HepG2 (cell line): ENCODE measurements around the gene MYO7A. TPM values are rescaled to one million over a fixed set of nuclear protein-coding genes. Genes with fewer than 3 reads are reported as not detected.

Source experiments
- DBP ChIP-seq: sonication (generic); formaldehyde crosslinking; IDR thresholded peaks from 2 replicates; pipeline ENCODE4 v1.4.0; 2020; ENCODE audit warnings: missing genetic modification reagents; ENCODE audit errors: not compliant biosample characterization
- HNRNPLL ChIP-seq: fragments of 200-400 bp; formaldehyde crosslinking; IDR thresholded peaks from 2 replicates; pipeline ENCODE4 v1.6.1; 2017; ENCODE audit warnings: mild to moderate bottlenecking, low read depth, low read length; ENCODE audit not compliant: poor library complexity, severe bottlenecking
- ZNF274 ChIP-seq: sonication (generic); formaldehyde crosslinking; IDR thresholded peaks from 2 replicates; pipeline ENCODE4 v1.5.1; 2020; ENCODE audit warnings: mild to moderate bottlenecking, missing genetic modification reagents
- polyA plus RNA-seq, 8 experiments: library from polyadenylated mRNA; depleted of rRNA in 3 of 8; stranded (reverse) in 7 of 8; unstranded in 1 of 8; fragments of >200 nt; fragmentation: Illumina TruSeq in 4 of 8; extraction: Trizol in 4 of 8; gene quantifications; 2 replicates each; pipeline versions ENCODE4 v1.2.1 to v1.2.3, GENCODE V29; 2011 to 2016; ENCODE audit warnings: low read depth in 4 of 8, missing spikeins in 1 of 8, mixed read lengths in 1 of 8; ENCODE audit not compliant: insufficient read depth in 1 of 8
- total RNA-seq, 5 experiments: library from RNA; depleted of rRNA; stranded (reverse); fragments of >200 nt; fragmentation: Illumina TruSeq; extraction: Trizol; gene quantifications; 2 replicates each; pipeline ENCODE4 v1.2.3, GENCODE V29; 2016; ENCODE audit warnings: low read depth in 1 of 5
- TF ChIP-seq, protein P1 (sequence below): sonication (generic); formaldehyde crosslinking; IDR thresholded peaks from 2 replicates; pipeline ENCODE4 v1.5.0; 2020; ENCODE audit warnings: mild to moderate bottlenecking, missing genetic modification reagents
- TF ChIP-seq, protein P2 (sequence below): sonication (generic); formaldehyde crosslinking; IDR thresholded peaks from 2 replicates; pipeline ENCODE4 v1.9.0; 2021; ENCODE audit warnings: mild to moderate bottlenecking, missing genetic modification reagents
- TF ChIP-seq, protein P3 (sequence below): sonication (generic); formaldehyde crosslinking; IDR thresholded peaks from 2 replicates; pipeline ENCODE4 v1.5.0; 2020; ENCODE audit warnings: mild to moderate bottlenecking, missing genetic modification reagents, borderline replicate concordance

Gene MYO7A
- total and polyA plus RNA-seq, 2 of the 13 experiments (the other 11 are each of a cell fraction or from before 2014, with no cell fraction given): 7.5 to 10.0 TPM

DNA sequence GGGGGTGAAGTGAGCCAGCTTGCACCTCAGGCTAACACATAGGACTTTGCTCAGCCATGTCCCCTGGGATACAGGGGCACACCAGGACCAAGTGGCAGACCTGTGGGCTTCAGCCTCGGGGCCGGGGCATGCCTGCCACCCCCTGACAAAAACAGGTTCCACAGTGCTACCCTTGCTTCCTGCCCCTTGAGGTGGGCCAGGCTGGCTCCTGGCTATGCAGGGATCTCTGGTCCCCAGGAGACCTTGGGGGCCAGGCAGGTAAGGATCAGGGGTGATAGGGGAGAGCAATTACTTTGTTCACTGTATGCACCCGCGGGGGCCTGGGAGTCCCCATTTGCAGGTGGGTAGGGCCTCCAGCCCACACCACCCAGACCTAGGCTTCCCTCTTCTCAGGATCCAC, 2.4 kb upstream of the MYO7A start (continued):
- TF ChIP-seq, protein P1, sequence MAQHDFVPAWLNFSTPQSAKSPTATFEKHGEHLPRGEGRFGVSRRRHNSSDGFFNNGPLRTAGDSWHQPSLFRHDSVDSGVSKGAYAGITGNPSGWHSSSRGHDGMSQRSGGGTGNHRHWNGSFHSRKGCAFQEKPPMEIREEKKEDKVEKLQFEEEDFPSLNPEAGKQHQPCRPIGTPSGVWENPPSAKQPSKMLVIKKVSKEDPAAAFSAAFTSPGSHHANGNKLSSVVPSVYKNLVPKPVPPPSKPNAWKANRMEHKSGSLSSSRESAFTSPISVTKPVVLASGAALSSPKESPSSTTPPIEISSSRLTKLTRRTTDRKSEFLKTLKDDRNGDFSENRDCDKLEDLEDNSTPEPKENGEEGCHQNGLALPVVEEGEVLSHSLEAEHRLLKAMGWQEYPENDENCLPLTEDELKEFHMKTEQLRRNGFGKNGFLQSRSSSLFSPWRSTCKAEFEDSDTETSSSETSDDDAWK: no peak
- no peak for TF ChIP-seq DBP
- no peak for TF ChIP-seq HNRNPLL
- TF ChIP-seq, protein P2, sequence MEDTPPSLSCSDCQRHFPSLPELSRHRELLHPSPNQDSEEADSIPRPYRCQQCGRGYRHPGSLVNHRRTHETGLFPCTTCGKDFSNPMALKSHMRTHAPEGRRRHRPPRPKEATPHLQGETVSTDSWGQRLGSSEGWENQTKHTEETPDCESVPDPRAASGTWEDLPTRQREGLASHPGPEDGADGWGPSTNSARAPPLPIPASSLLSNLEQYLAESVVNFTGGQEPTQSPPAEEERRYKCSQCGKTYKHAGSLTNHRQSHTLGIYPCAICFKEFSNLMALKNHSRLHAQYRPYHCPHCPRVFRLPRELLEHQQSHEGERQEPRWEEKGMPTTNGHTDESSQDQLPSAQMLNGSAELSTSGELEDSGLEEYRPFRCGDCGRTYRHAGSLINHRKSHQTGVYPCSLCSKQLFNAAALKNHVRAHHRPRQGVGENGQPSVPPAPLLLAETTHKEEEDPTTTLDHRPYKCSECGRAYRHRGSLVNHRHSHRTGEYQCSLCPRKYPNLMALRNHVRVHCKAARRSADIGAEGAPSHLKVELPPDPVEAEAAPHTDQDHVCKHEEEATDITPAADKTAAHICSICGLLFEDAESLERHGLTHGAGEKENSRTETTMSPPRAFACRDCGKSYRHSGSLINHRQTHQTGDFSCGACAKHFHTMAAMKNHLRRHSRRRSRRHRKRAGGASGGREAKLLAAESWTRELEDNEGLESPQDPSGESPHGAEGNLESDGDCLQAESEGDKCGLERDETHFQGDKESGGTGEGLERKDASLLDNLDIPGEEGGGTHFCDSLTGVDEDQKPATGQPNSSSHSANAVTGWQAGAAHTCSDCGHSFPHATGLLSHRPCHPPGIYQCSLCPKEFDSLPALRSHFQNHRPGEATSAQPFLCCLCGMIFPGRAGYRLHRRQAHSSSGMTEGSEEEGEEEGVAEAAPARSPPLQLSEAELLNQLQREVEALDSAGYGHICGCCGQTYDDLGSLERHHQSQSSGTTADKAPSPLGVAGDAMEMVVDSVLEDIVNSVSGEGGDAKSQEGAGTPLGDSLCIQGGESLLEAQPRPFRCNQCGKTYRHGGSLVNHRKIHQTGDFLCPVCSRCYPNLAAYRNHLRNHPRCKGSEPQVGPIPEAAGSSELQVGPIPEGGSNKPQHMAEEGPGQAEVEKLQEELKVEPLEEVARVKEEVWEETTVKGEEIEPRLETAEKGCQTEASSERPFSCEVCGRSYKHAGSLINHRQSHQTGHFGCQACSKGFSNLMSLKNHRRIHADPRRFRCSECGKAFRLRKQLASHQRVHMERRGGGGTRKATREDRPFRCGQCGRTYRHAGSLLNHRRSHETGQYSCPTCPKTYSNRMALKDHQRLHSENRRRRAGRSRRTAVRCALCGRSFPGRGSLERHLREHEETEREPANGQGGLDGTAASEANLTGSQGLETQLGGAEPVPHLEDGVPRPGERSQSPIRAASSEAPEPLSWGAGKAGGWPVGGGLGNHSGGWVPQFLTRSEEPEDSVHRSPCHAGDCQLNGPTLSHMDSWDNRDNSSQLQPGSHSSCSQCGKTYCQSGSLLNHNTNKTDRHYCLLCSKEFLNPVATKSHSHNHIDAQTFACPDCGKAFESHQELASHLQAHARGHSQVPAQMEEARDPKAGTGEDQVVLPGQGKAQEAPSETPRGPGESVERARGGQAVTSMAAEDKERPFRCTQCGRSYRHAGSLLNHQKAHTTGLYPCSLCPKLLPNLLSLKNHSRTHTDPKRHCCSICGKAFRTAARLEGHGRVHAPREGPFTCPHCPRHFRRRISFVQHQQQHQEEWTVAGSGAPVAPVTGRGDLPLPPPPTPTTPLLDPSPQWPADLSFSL (CRISPR knock-in tag): no peak
- TF ChIP-seq ZNF274: no peak
- TF ChIP-seq, protein P3, sequence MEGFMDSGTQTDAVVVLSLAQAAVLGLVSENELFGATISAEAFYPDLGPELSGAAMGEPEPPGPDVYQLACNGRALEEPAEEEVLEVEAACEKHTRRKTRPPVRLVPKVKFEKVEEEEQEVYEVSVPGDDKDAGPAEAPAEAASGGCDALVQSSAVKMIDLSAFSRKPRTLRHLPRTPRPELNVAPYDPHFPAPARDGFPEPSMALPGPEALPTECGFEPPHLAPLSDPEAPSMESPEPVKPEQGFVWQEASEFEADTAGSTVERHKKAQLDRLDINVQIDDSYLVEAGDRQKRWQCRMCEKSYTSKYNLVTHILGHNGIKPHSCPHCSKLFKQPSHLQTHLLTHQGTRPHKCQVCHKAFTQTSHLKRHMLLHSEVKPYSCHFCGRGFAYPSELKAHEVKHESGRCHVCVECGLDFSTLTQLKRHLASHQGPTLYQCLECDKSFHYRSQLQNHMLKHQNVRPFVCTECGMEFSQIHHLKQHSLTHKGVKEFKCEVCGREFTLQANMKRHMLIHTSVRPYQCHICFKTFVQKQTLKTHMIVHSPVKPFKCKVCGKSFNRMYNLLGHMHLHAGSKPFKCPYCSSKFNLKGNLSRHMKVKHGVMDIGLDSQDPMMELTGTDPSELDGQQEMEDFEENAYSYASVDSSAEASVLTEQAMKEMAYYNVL (CRISPR knock-in tag): no peak
